ENCODE measurements around the gene LRRC25. TPM values are rescaled to one million over a fixed set of nuclear protein-coding genes. Genes with fewer than 3 reads are reported as not detected.

The LRRC25 gene
- total RNA-seq, 1 experiment from 2014 or later, result not detected

- no peaks in the 10 kb centered on the region for H3K9me3 ChIP-seq (ENCODE audit: control insufficient read depth, low read depth, low read length)
- no peaks in the 10 kb centered on the region for H3K23me2 ChIP-seq (ENCODE audit: insufficient read length, low read depth, low read length, poor library complexity, severe bottlenecking)
- no CpG with 5 or more reads among the region's 6 CpGs for WGBS (ENCODE audit: extremely low coverage, insufficient read length, low lambda C conversion rate)
- no peak overlapping the region for H2BK15ac ChIP-seq (ENCODE audit: low read depth, low read length)
- H4K20me1 ChIP-seq (ENCODE audit: control insufficient read depth, insufficient read depth, insufficient read length), result no peaks in the 10 kb centered on the region
- no peak overlapping the region for H2BK5ac ChIP-seq (ENCODE audit: insufficient read length, low read length)
- no peak overlapping the region for H3T11ph ChIP-seq (ENCODE audit: low read length)
- H3K27me3 ChIP-seq (ENCODE audit: insufficient read depth, low read length), result no peaks in the 10 kb centered on the region
- Mint-ChIP-seq H3K36me3 (ENCODE audit: insufficient read depth in 1 of 3, low read depth in 3 of 3) (peaks cover 0 to 5% (median 5%) of the 10 kb centered on the region in 3 experiments; a peak in 1 of 7 replicates), H3K4me1 (peaks cover 12% of the 10 kb centered on the region in 2 experiments), H3K9me3 (no peaks in the 10 kb centered on the region), H3K27me3 (ENCODE audit: low read depth) (peaks cover 41% of the 10 kb centered on the region), H3K27ac (no peak overlapping the region), H3K4me3 (no peak overlapping the region)
- H2BK20ac ChIP-seq (ENCODE audit: low read depth, low read length, poor library complexity, severe bottlenecking), result no peak overlapping the region
- H3K23ac ChIP-seq (ENCODE audit: insufficient read length, low read depth, low read length), result no peak overlapping the region
- H3K18ac ChIP-seq (ENCODE audit: insufficient read length, low read depth, low read length), result no peak overlapping the region
- no peak overlapping the region for H2BK12ac ChIP-seq (ENCODE audit: insufficient read length, low read depth, low read length)
- H3K4ac ChIP-seq (ENCODE audit: low read depth, low read length), result no peak overlapping the region
- no peak overlapping the region for H2AFZ ChIP-seq (ENCODE audit: low read length)
- H3K4me2 ChIP-seq (ENCODE audit: insufficient read depth, insufficient read length, low read length), result no peak overlapping the region
- no peaks in the 10 kb centered on the region for H3K79me2 ChIP-seq (ENCODE audit: insufficient read depth, low read length)
- no peak overlapping the region for H4K91ac ChIP-seq (ENCODE audit: insufficient read length, low read depth, low read length)
- H4K5ac ChIP-seq (ENCODE audit: insufficient read length, low read depth, low read length), result no peak overlapping the region
- no peak overlapping the region for H2AK5ac ChIP-seq (ENCODE audit: insufficient read length, low read length)
- TF ChIP-seq CTCF (conservative IDR thresholded peaks at IDR 0.05), result no peak
- no peak overlapping the region for H2BK120ac ChIP-seq (ENCODE audit: low read depth, low read length, poor library complexity, severe bottlenecking)
- H3K79me1 ChIP-seq (ENCODE audit: insufficient read depth, low read depth, low read length, poor library complexity, severe bottlenecking), result no peaks in the 10 kb centered on the region
- H3K14ac ChIP-seq (ENCODE audit: insufficient read depth, low read length), result no peak overlapping the region
- H3K56ac ChIP-seq (ENCODE audit: insufficient read length, low read depth, low read length), result no peak overlapping the region
- no peak overlapping the region for H3K27ac ChIP-seq (ENCODE audit: insufficient read length, low read depth, low read length)
- H4K8ac ChIP-seq (replicated peaks; ENCODE audit: insufficient read length, low read depth, low read length), result no peak overlapping the region
- no peak overlapping the region for H3K9ac ChIP-seq (ENCODE audit: extremely low read depth, insufficient read length, low read length)
- H3K4me1 ChIP-seq (ENCODE audit: insufficient read depth, low read length), result no peaks in the 10 kb centered on the region
- DNase-seq, result no peak
Measured at GRCh38 chr19:18390065-18390907, 7.1 kb downstream of the LRRC25 start.
